Calu3 (cell line): ENCODE results near the gene LDLRAD3. TPM values are rescaled to one million over a fixed set of nuclear protein-coding genes. Genes with fewer than 3 reads are reported as not detected.

Source experiments
- BruUV-seq: library from RNA; stranded (reverse); fragments of 400-500 nt; replicated peaks from 2 replicates; lab custom pipeline; 2021; lab: Mats Ljungman, UMichigan
- CTCF ChIA-PET: fragments of 300-600 bp; sonication (Branson Sonifier 250); formaldehyde crosslinking; loops from one replicate; lab custom pipeline; 2022; ENCODE audit warnings: antibody characterized with exemption; lab: Charles Lee
- DNase-seq: peaks from one replicate; pipeline ENCODE4 v3.0.0; 2022
- H3K27ac Mint-ChIP-seq: one replicate; pipeline ENCODE4 v1.8.0; 2022; ENCODE audit warnings: mixed read lengths; ENCODE audit not compliant: unreplicated experiment
- H3K27me3 Mint-ChIP-seq: one replicate; pipeline ENCODE4 v1.8.0; 2022; ENCODE audit warnings: mixed read lengths; ENCODE audit not compliant: unreplicated experiment
- H3K36me3 Mint-ChIP-seq: one replicate; pipeline ENCODE4 v1.8.0; 2022; ENCODE audit warnings: mild to moderate bottlenecking, moderate library complexity, mixed read lengths; ENCODE audit not compliant: insufficient read depth, unreplicated experiment
- H3K4me1 Mint-ChIP-seq: one replicate; pipeline ENCODE4 v1.8.0; 2022; ENCODE audit warnings: mild to moderate bottlenecking, low read depth, mixed read lengths; ENCODE audit not compliant: unreplicated experiment
- H3K4me3 Mint-ChIP-seq: one replicate; pipeline ENCODE4 v1.8.0; 2022; ENCODE audit warnings: mild to moderate bottlenecking, low read depth, moderate library complexity, mixed read lengths; ENCODE audit not compliant: unreplicated experiment
- H3K9me3 Mint-ChIP-seq: one replicate; pipeline ENCODE4 v1.8.0; 2022; ENCODE audit warnings: low read depth, mixed read lengths; ENCODE audit not compliant: unreplicated experiment
- CTCF ChIP-seq: fragments of 200-600 bp; IDR thresholded peaks from one replicate; pipeline ENCODE4 v1.8.0; 2022; ENCODE audit warnings: antibody characterized with exemption; ENCODE audit not compliant: unreplicated experiment
- intact Hi-C: fragments of 100-400 bp; cut with micrococcal nuclease; formaldehyde crosslinking; loops from one replicate; pipeline ENCODE4 v1.10.0; 2022; ENCODE audit not compliant: unreplicated experiment
- total RNA-seq: library from RNA; stranded (reverse); gene quantifications from 2 replicates; pipeline ENCODE4 v1.2.3, GENCODE V29; 2022

The LDLRAD3 gene
- total RNA-seq, 1 experiment from 2014 or later = 16.2 TPM

- no peak for TF ChIP-seq CTCF
- Mint-ChIP-seq H3K27ac (no peak overlapping the region), H3K9me3 (peaks cover 7% of the 10 kb centered on the region), H3K4me3 (no peak overlapping the region), H3K27me3 (no peaks in the 10 kb centered on the region), H3K36me3 (no peaks in the 10 kb centered on the region), H3K4me1 (no peaks in the 10 kb centered on the region)
- no TSS peak for BruUV-seq
- no peak for DNase-seq
- intact Hi-C loops = no loop called here
- CTCF ChIA-PET = interaction anchor here (0.5 kb wide), 1 partner anchor 19 kb away, joined by 3 read pairs; no protein-coding TSS in a partner anchor
Observed at GRCh38 chr11:36070213-36070953, 126.5 kb downstream of the LDLRAD3 start.

GRCh38 chr11:36070954-36071330 lies 127.1 kb downstream of the LDLRAD3 start:
- Mint-ChIP-seq H3K9me3 (peaks cover 9% of the 10 kb centered on the region), H3K4me3 (no peak overlapping the region), H3K36me3 (no peaks in the 10 kb centered on the region), H3K4me1 (no peaks in the 10 kb centered on the region), H3K27ac (no peak overlapping the region), H3K27me3 (no peaks in the 10 kb centered on the region)
- BruUV-seq = no TSS peak
- no peak for DNase-seq
- CTCF ChIA-PET = interaction anchor here (0.5 kb wide), 1 partner anchor 18 kb away, joined by 3 read pairs; no protein-coding TSS in a partner anchor
- no peak for TF ChIP-seq CTCF
- intact Hi-C loops = no loop called here

GRCh38 chr11:36071917-36072500 lies 128.1 kb downstream of the LDLRAD3 start:
- Mint-ChIP-seq H3K27me3 (no peaks in the 10 kb centered on the region), H3K4me1 (no peaks in the 10 kb centered on the region), H3K4me3 (no peak overlapping the region), H3K36me3 (no peaks in the 10 kb centered on the region), H3K27ac (no peak overlapping the region), H3K9me3 (peaks cover 3% of the 10 kb centered on the region)
- DNase-seq = no peak
- intact Hi-C loops = no loop called here
- no peak for TF ChIP-seq CTCF
- BruUV-seq = no TSS peak
- CTCF ChIA-PET = interaction anchor here (1.1 kb wide), 1 partner anchor 479 kb away, joined by 3 read pairs; no protein-coding TSS in a partner anchor

- Mint-ChIP-seq H3K36me3 (no peaks in the 10 kb centered on the region), H3K9me3 (peaks cover 3% of the 10 kb centered on the region), H3K4me3 (no peak overlapping the region), H3K27ac (no peak overlapping the region), H3K4me1 (no peaks in the 10 kb centered on the region), H3K27me3 (no peaks in the 10 kb centered on the region)
- CTCF ChIA-PET = interaction anchor here (0.8 kb wide), 1 partner anchor 252 kb away, joined by 3 read pairs; no protein-coding TSS in a partner anchor
- intact Hi-C loops = no loop called here
- TF ChIP-seq CTCF = no peak
- no peak for DNase-seq
- BruUV-seq = no TSS peak
Observed at GRCh38 chr11:36073411-36074203, 129.7 kb downstream of the LDLRAD3 start.
